AG04449 (cell line): ENCODE results near the gene LDLRAD4.

Experiments used
- CTCF ChIA-PET: fragments of 350-600 bp; formaldehyde crosslinking; extraction: SDS; loops from one replicate; lab custom pipeline; 2021; ENCODE audit warnings: antibody characterized with exemption; lab: Yijun Ruan, JAX
- POLR2A ChIA-PET: fragments of 400-600, 350-600 bp; formaldehyde crosslinking; extraction: SDS; loops from one replicate; lab custom pipeline; 2020; ENCODE audit warnings: antibody characterized with exemption, inconsistent platforms; lab: Yijun Ruan, JAX
- DNase-seq: peaks from one replicate; pipeline ENCODE4 v3.0.0-alpha.2; 2010; ENCODE audit warnings: low read depth, low spot score
- H3K4me3 ChIP-seq: 2 replicates; pipeline ENCODE4 v1.5.1; 2011; ENCODE audit warnings: low read depth, mild to moderate bottlenecking, control low read depth, low read length
- CTCF ChIP-seq: IDR thresholded peaks from one replicate; pipeline ENCODE4 v1.5.1; 2011; ENCODE audit warnings: mild to moderate bottlenecking, moderate library complexity, low read length, control low read depth, inconsistent platforms; ENCODE audit not compliant: insufficient read depth; ENCODE audit errors: missing control alignments

Gene LDLRAD4

GRCh38 chr18:13375302-13376255 lies 157.0 kb downstream of the LDLRAD4 start:
- POLR2A ChIA-PET: no interaction called here
- CTCF ChIA-PET: no interaction called here
- no peak for TF ChIP-seq CTCF
- H3K4me3 ChIP-seq: no peak overlapping the region
- DNase-seq: peak; percentile 62

- no peak for DNase-seq
- POLR2A ChIA-PET: no interaction called here
- no peak for TF ChIP-seq CTCF
- CTCF ChIA-PET: no interaction called here
- no peak overlapping the region for H3K4me3 ChIP-seq
Observed at GRCh38 chr18:13376298-13376840, 157.8 kb downstream of the LDLRAD4 start.

- CTCF ChIA-PET: no interaction called here
- DNase-seq: no peak
Observed at GRCh38 chr18:13376841-13377351, 158.3 kb downstream of the LDLRAD4 start.

GRCh38 chr18:13377496-13377895 lies 158.9 kb downstream of the LDLRAD4 start:
- ChIA-PET POLR2A (no interaction called here), CTCF (no interaction called here)
- no peak for DNase-seq
- TF ChIP-seq CTCF: no peak
- no peak overlapping the region for H3K4me3 ChIP-seq

More at GRCh38 chr18:13376841-13377351, 158.3 kb downstream of the LDLRAD4 start:
- POLR2A ChIA-PET: no interaction called here
- TF ChIP-seq CTCF: no peak
- H3K4me3 ChIP-seq: no peak overlapping the region

- no peak overlapping the region for H3K4me3 ChIP-seq
- ChIA-PET POLR2A (interaction anchor here (0.6 kb wide), 1 partner anchor 32 kb away, joined by 3 read pairs; no protein-coding TSS in a partner anchor), CTCF (no interaction called here)
- no peak for TF ChIP-seq CTCF
- DNase-seq: no peak
Observed at GRCh38 chr18:13378150-13378549, 159.6 kb downstream of the LDLRAD4 start.

GRCh38 chr18:13379062-13379865 lies 160.7 kb downstream of the LDLRAD4 start:
- no peak overlapping the region for H3K4me3 ChIP-seq
- DNase-seq: no peak
- no peak for TF ChIP-seq CTCF
- ChIA-PET POLR2A (no interaction called here), CTCF (no interaction called here)
